ENCODE results near the gene TPCN1.

- TF ChIP-seq CTCF (tag by site-specific recombination; IDR thresholded peaks at IDR 0.05) (no peak), YY1 (tag by site-specific recombination; IDR thresholded peaks at IDR 0.05) (no peak), ZNF391 (tag by site-specific recombination; IDR thresholded peaks at IDR 0.05; ENCODE audit: borderline replicate concordance, low read depth) (no peak), ZNF76 (tag by site-specific recombination; IDR thresholded peaks at IDR 0.05; ENCODE audit: borderline replicate concordance, low read depth) (no peak), ZNF174 (tag by site-specific recombination; IDR thresholded peaks at IDR 0.05) (no peak), ZNF274 (IDR thresholded peaks at IDR 0.05; ENCODE audit: low read length) (no peak), ZNF274 (tag by site-specific recombination; IDR thresholded peaks at IDR 0.05; ENCODE audit: borderline replicate concordance) (no peak), ZNF449 (tag by site-specific recombination; IDR thresholded peaks at IDR 0.05) (no peak), ELK4 (IDR thresholded peaks at IDR 0.05; ENCODE audit: borderline replicate concordance, low read depth, low read length) (no peak), ZNF664 (tag by site-specific recombination; IDR thresholded peaks at IDR 0.05) (no peak)
Observed at GRCh38 chr12:113328368-113328889, 107.2 kb downstream of the TPCN1 start.

Measured in HEK293 (cell line).